ENCODE measurements around the gene CABP4.

The CABP4 gene

GRCh38 chr11:67435727-67436458 is 19.3 kb upstream of the CABP4 start:
- DNase-seq (ENCODE audit: low read depth), result no peak

DNA sequence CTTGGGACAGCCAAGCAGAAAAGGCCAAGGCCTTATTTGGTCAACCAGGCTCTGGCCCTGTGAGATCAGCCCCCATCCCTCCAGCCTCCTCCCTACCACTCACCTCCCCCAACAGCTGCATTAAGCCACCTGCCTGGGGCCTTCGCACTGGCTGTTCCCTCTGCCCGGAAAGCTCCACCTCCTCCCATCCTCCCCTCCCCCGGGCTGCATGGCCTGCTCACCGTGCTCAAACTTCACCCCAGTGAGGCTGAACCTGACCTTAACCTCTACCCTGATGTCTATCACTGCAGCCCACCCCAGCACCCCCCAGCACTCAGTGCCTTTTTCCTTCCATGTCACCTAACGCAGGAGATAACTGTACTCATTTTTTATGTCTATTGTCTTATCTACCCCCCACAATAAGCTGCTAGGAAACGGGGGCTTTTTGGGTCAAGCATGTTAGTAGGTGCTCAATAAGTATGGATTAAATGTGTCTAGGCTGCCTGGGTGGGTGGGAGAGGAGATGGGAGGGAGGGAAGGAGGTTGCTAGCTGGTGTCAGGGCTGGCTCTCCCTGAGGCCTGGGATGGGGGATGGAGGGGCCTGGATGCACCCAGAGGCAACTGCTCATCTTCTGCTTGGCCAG is 18.6 kb upstream of the CABP4 start:
- DNase-seq (ENCODE audit: low read depth), result no peak

- peak; percentile 60 for DNase-seq (ENCODE audit: low read depth)
These were observed 17.9 kb upstream of the CABP4 start, which contains the start of gene PTPRCAP for GRCh38 chr11:67437082-67437808. PTPRCAP (minus strand) TSS chr11:67437682; CDS start chr11:67437619, 63 bp downstream.

DNA sequence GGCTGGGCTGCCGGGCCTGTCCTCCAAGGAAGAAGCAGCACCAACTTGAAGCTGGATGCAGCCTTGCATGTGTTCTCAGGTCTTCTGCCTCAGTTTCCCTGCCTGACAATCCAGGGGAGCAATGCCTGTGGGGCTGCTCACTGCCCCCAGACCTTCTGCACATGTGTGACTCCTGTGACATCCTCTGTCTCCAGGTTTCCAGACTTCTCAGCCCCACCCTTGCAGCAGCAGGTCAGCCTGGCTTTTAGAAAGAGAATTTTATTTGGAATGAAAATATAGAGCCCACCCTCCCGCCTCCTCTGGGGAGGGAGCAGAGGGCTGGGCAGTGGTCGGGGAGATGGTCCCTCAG is 17.4 kb upstream of the CABP4 start:
- DNase-seq (ENCODE audit: low read depth), result no peak

- DNase-seq (ENCODE audit: low read depth), result peak; percentile 69
These were observed 16.8 kb upstream of the CABP4 start for GRCh38 chr11:67438158-67438902.

DNA sequence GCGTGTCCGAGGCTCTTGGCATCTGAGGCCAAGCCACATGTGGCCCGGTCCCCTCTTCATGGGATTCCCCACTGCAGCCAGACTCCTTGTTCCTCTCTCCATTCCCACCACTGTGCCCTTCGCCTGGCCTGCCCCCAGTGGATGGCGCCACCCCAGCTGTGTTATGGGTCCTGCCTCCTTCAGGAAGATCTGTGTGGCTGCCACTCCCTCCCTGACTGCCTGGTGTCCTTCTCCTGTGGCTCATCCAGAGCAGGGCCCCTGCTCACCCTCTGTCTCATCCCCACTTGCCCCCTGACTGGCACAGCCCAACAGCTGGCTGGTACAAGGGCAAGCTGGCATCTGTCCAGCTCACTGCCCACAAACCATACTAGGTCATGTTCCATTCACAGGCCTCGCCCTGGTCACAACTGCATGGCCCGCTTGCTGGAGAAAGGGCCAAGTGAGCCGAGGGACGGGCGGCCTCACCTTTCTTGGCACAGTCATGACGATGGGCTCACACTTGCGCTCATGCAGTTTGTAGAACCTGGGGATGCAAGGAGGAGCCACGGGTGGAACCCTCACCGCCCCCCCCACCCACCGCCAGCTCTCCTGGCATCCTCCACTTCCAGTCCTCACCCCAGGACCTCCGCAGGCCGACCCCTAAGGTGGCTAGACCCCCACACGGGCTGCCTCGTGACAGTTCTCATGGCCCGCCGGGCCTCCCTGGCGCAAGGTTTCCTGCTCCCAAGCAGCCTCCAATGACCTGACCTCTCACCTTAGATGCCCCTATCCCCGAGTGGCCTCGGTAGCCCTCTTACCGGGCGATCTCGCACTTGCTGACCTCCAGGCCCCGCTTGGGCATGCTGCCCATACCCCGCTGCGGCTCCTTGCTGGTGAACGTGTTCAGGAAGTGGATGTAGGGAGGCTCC is 15.6 kb upstream of the CABP4 start:
- DNase-seq (ENCODE audit: low read depth), result no peak

GRCh38 chr11:67440229-67441097 is 14.7 kb upstream of the CABP4 start:
- DNase-seq (ENCODE audit: low read depth), result no peak

GRCh38 chr11:67441098-67441563 is 14.0 kb upstream of the CABP4 start:
- DNase-seq (ENCODE audit: low read depth), result no peak

DNA sequence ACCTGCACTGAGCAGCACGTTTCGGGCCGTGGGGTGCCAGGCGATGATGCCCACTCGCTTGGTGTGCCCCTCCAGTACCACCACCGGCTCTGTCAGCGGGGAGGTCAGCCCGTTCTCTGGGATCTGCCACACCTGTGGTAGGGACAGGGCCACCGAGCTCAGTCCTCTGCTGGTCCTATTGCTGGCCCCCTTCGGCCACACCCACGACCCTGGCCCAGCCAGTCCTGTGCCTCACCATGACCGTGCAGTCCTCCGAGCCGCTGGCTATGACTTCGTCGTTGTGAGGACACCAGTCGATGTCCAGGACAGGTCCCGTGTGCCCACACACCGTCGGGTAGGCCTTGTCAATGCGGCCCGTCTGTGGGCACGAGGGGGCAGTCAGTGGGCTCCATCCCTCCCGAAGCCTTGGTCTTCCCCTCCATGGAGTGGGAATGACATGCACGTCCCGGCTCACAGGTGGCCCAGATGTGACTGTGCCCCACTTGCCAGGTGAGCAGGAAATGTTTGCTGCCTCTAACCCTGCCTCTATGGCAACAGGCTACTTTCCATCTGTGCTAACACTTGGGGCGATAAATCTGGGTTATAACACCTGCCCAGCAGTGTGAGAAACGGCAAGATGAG is 13.3 kb upstream of the CABP4 start:
- DNase-seq (ENCODE audit: low read depth), result no peak

GRCh38 chr11:67442504-67443404 is 12.4 kb upstream of the CABP4 start:
- DNase-seq (ENCODE audit: low read depth), result no peak

GRCh38 chr11:67445515-67445914 is 9.6 kb upstream of the CABP4 start:
- no peak for DNase-seq (ENCODE audit: low read depth)

DNA sequence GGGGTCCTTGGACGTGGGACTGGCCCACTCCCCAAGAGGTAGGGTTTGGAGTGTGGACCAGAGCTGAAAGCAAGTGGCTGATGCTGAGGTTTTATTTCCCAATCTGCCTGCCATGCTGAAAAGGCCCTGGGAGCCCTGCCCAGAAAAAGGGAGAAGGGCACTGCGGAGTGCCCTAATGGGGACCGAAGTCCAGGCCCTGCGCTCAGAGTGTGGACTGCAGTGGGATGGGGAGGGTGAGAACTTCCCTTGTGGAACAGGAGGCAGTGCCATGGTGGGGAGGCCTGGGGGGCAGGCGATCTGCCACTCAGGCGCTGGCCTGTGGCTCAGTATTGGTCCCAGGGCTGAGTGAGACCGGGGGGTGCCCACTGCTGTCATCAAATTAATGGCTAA is 6.9 kb upstream of the CABP4 start:
- DNase-seq (ENCODE audit: low read depth), result no peak

GRCh38 chr11:67449116-67449844 is 5.9 kb upstream of the CABP4 start:
- DNase-seq (ENCODE audit: low read depth), result no peak

- DNase-seq (ENCODE audit: low read depth), result no peak
These were observed 4.1 kb upstream of the CABP4 start for GRCh38 chr11:67450796-67451657.

GRCh38 chr11:67451658-67451976 is 3.5 kb upstream of the CABP4 start:
- no peak for DNase-seq (ENCODE audit: low read depth)

DNA sequence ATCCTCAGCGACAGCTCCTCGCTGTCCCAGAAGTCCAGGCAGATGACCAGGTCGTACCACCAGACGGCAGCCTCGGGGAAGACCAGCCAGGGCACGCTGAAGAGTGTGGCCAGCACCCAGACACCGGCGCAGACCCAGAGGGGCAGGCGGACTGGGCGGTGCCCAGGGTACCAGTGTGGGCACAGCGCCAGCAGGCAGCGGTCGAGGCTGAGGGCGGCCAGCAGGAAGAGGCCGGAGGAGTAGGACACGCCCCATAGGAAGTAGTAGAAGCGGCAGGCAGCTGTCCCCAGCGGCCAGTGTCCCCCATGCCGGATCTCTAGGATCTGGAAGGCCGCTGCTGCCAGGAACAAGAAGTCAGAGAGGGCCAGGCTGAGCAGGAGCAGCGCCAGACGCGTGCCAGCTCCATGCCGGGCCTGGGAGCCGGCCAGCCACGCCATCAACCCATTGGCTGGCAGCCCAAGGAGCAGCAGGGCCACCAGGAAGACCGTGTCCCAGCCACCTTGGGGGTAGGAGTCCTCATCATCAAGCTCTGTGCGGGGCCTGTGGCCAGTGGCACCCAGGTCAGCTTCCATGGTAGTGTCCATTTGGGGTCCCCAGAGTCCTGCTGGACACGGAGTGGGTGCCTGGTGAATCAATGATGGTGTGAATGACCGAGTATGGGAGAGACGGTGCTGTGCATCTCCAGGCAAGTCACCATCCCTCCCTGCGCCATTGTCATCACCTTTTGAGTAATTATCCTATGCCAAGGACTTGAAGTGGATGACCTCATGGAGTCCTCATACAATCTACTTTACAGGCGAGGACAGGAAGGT is 2.8 kb upstream of the CABP4 start, which contains the start of gene GPR152:
Gene GPR152 (minus strand): TSS at position 589 of the 812 bp plus-strand sequence. CDS start 5 bp downstream, at position 584.
- no peak for DNase-seq (ENCODE audit: low read depth)

Data from activated T-helper 9 cell treated with anti-CD3 and anti-CD28 coated beads, Interleukin-2, amount 50 U/mL, for 16 hours (primary cell).